Activated CD8-positive, alpha-beta T cell treated with anti-CD3 and anti-CD28 coated beads for 36 hours (primary cell): ENCODE data around the gene PNCK. TPM values are rescaled to one million over a fixed set of nuclear protein-coding genes. Genes with fewer than 3 reads are reported as not detected.

Experiments
- ATAC-seq: fragments of 200-7000 bp; cut with Tn5 transposase; one replicate; pipeline ENCODE4 v1.10.0; 2021; ENCODE audit warnings: mild to moderate bottlenecking, moderate library complexity
- CTCF ChIA-PET: fragments of 350-600 bp; sonication (Branson Sonifier 250); formaldehyde crosslinking; loops from one replicate; lab custom pipeline; 2021; ENCODE audit warnings: antibody characterized with exemption; lab: Charles Lee
- POLR2A ChIA-PET: fragments of 350-600 bp; sonication (Branson Sonifier 250); formaldehyde crosslinking; loops from one replicate; lab custom pipeline; 2021; ENCODE audit warnings: antibody characterized with exemption; lab: Charles Lee
- DNase-seq: peaks from one replicate; pipeline ENCODE4 v3.0.0-alpha.2; 2020
- H3K27ac Mint-ChIP-seq: one replicate; pipeline ENCODE4 v1.8.0; 2021; ENCODE audit warnings: mild to moderate bottlenecking, mixed read lengths
- H3K27me3 Mint-ChIP-seq: one replicate; pipeline ENCODE4 v1.8.0; 2021; ENCODE audit warnings: mixed read lengths
- H3K36me3 Mint-ChIP-seq: one replicate; pipeline ENCODE4 v1.8.0; 2021; ENCODE audit warnings: low read depth, mixed read lengths
- H3K4me1 Mint-ChIP-seq: one replicate; pipeline ENCODE4 v1.8.0; 2021; ENCODE audit warnings: low read depth, mixed read lengths
- H3K4me3 Mint-ChIP-seq: one replicate; pipeline ENCODE4 v1.8.0; 2021; ENCODE audit warnings: mild to moderate bottlenecking, moderate library complexity, mixed read lengths
- H3K9me3 Mint-ChIP-seq: one replicate; pipeline ENCODE4 v1.8.0; 2021; ENCODE audit warnings: mixed read lengths
- CTCF ChIP-seq: fragments of 200-600 bp; IDR thresholded peaks from one replicate; pipeline ENCODE4 v1.8.0; 2022; ENCODE audit warnings: antibody characterized with exemption, mild to moderate bottlenecking
- intact Hi-C: fragments of 100-400 bp; cut with micrococcal nuclease; formaldehyde crosslinking; loops from one replicate; pipeline ENCODE4 v1.10.0; 2022
- total RNA-seq, 2 experiments: library from RNA; stranded (reverse); gene quantifications; one replicate each; pipeline ENCODE4 v1.2.3, GENCODE V29; 2021

The PNCK gene
- total RNA-seq, 2 experiments from 2014 or later: 0.70 to 1.1 TPM

GRCh38 chrX:153645151-153645550, 28.5 kb downstream of the PNCK start:
- TF ChIP-seq CTCF: no peak
- H3K27ac Mint-ChIP-seq: no peak overlapping the region
- ChIA-PET POLR2A (no interaction called here), CTCF (interaction anchor here (0.8 to 3.3 kb wide), 9 partner anchors 16 to 702 kb away, joined by 3 to 12 read pairs (median 4); partner anchors contain the start of gene CCNQ)
- intact Hi-C loops: loop anchor here (5.0 kb wide), 1 partner anchor 88 kb away; no protein-coding TSS in a partner anchor
- H3K4me1 Mint-ChIP-seq: peaks cover 7% of the 10 kb centered on the region
- no peak for ATAC-seq
- no peaks in the 10 kb centered on the region for H3K9me3 Mint-ChIP-seq
- no peak overlapping the region for H3K4me3 Mint-ChIP-seq
- peaks cover 40% of the 10 kb centered on the region for H3K27me3 Mint-ChIP-seq
- H3K36me3 Mint-ChIP-seq: no peaks in the 10 kb centered on the region
- no peak for DNase-seq

- no peaks in the 10 kb centered on the region for H3K36me3 Mint-ChIP-seq
- H3K9me3 Mint-ChIP-seq: no peaks in the 10 kb centered on the region
- TF ChIP-seq CTCF: no peak
- DNase-seq: no peak
- ChIA-PET POLR2A (no interaction called here), CTCF (interaction anchor here (0.8 to 3.3 kb wide), 8 partner anchors 17 to 701 kb away, joined by 3 to 12 read pairs (median 4); partner anchors contain the start of gene CCNQ)
- H3K27ac Mint-ChIP-seq: no peak overlapping the region
- peaks cover 40% of the 10 kb centered on the region for H3K27me3 Mint-ChIP-seq
- no peak for ATAC-seq
- intact Hi-C loops: loop anchor here (5.0 kb wide), 1 partner anchor 87 kb away; no protein-coding TSS in a partner anchor
- H3K4me1 Mint-ChIP-seq: peaks cover 7% of the 10 kb centered on the region
- no peak overlapping the region for H3K4me3 Mint-ChIP-seq
These were observed 29.1 kb downstream of the PNCK start for GRCh38 chrX:153644356-153645125.

DNA sequence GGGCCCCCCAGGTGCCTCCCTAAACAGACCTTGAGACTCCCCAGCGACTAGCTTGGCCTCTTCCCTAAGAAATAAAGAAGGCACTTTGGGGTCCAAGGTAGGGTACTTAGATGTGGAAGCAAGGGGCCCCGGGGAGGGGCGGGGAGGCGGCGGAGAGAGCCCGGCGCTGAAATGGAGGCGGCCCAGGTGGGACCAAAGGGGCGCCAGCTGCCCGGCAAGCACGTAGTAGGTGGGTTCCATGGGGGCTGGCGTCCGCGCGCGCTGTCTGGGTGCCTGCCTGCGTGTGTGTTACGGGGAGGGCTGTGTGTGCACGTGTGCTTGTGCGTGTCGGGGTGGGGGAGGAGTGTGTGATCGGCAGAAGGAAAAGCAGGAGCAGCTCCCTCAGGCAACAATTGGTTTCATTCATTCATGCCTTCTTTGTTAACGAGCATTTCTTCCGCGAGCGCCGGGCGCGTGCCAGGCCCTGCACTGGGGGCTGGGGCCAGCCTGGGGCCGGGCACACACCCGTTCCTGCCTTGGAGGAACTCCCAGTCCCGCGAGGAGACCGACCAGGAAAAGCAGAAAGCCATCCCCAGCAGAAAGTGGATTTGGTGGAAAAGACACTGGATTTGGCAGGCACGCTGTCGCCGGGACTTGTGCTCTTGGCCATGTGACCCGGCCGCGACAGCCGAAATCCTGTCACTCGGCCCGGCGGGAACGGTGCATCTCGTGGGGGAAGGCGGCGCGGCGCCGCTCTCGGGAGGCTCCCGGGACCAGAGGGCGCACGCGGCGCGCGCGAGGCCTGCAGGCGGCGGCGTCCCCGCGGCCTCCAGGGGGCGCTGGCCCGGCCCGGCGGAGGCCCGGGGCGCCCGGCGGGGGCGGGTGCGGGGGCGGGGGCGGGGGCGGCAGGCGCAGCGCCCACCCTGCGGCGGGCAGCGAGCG, 29.9 kb downstream of the PNCK start:
- no peak for TF ChIP-seq CTCF
- intact Hi-C loops: no loop called here
- ChIA-PET POLR2A (no interaction called here), CTCF (interaction anchor here (0.9 to 3.3 kb wide), 6 partner anchors 16 to 70 kb away, joined by 3 to 12 read pairs (median 4); no protein-coding TSS in a partner anchor)
- Mint-ChIP-seq H3K27me3 (peaks cover 42% of the 10 kb centered on the region), H3K27ac (no peak overlapping the region), H3K36me3 (no peaks in the 10 kb centered on the region), H3K4me1 (peaks cover 7% of the 10 kb centered on the region), H3K9me3 (no peaks in the 10 kb centered on the region), H3K4me3 (no peak overlapping the region)
- ATAC-seq (peak; percentile 38), DNase-seq (no peak)

GRCh38 chrX:153642655-153643430, 30.8 kb downstream of the PNCK start:
- Mint-ChIP-seq H3K4me3 (no peak overlapping the region), H3K27me3 (peaks cover 39% of the 10 kb centered on the region), H3K27ac (no peak overlapping the region), H3K36me3 (no peaks in the 10 kb centered on the region), H3K4me1 (peaks cover 7% of the 10 kb centered on the region), H3K9me3 (no peaks in the 10 kb centered on the region)
- TF ChIP-seq CTCF: no peak
- ATAC-seq (no peak), DNase-seq (no peak)
- POLR2A ChIA-PET: no interaction called here
- intact Hi-C loops: no loop called here
- CTCF ChIA-PET: interaction anchor here (0.9 kb wide), 3 partner anchors 17 to 69 kb away, joined by 3 to 4 read pairs (median 3); no protein-coding TSS in a partner anchor
